GM21825 (cell line): ENCODE results near the gene TTC1.
"Not testable (repeated sequence)": the region's sequence is repeated elsewhere in the genome, so short reads cannot be mapped to it uniquely, and the experiment has no call there.

Experiments used
- ATAC-seq: cut with Tn5 transposase; IDR thresholded peaks from one replicate; pipeline ENCODE4 v1.9.1; 2021; ENCODE audit warnings: mild to moderate bottlenecking, moderate library complexity; ENCODE audit not compliant: unreplicated experiment

The TTC1 gene

GRCh38 chr5:160039810-160040470 is 31.0 kb downstream of the TTC1 start:
- no peak for ATAC-seq

- no peak for ATAC-seq
These were observed 31.5 kb downstream of the TTC1 start for GRCh38 chr5:160040471-160040835.

- ATAC-seq: no peak
These were observed 33.7 kb downstream of the TTC1 start for GRCh38 chr5:160042671-160043070.

- no peak for ATAC-seq
These were observed 35.5 kb downstream of the TTC1 start for GRCh38 chr5:160044391-160044804.

GRCh38 chr5:160044967-160045366 is 36.0 kb downstream of the TTC1 start:
- ATAC-seq: no peak

GRCh38 chr5:160047423-160047822 is 38.5 kb downstream of the TTC1 start:
- ATAC-seq: no peak

GRCh38 chr5:160048131-160048530 is 39.2 kb downstream of the TTC1 start:
- ATAC-seq: no peak

- no peak for ATAC-seq
These were observed 40.2 kb downstream of the TTC1 start for GRCh38 chr5:160049099-160049498.

GRCh38 chr5:160054047-160054446 is 45.1 kb downstream of the TTC1 start:
- no peak for ATAC-seq

GRCh38 chr5:160054831-160055230 is 45.9 kb downstream of the TTC1 start:
- ATAC-seq: no peak

- ATAC-seq: no peak
These were observed 48.3 kb downstream of the TTC1 start for GRCh38 chr5:160057256-160057655.

- ATAC-seq: no peak
These were observed 51.1 kb downstream of the TTC1 start for GRCh38 chr5:160060001-160060400.

GRCh38 chr5:160061770-160062169 is 52.8 kb downstream of the TTC1 start:
- no peak for ATAC-seq

- ATAC-seq: no peak
These were observed 55.5 kb downstream of the TTC1 start for GRCh38 chr5:160064417-160064810.

GRCh38 chr5:160064995-160065614 is 56.2 kb downstream of the TTC1 start:
- no peak for ATAC-seq

GRCh38 chr5:160069120-160069519 is 60.2 kb downstream of the TTC1 start:
- ATAC-seq: not testable (repeated sequence)

- no peak for ATAC-seq
These were observed 62.6 kb downstream of the TTC1 start for GRCh38 chr5:160071516-160071915.

GRCh38 chr5:160071916-160072315 is 63.0 kb downstream of the TTC1 start:
- ATAC-seq: no peak

- ATAC-seq: no peak
These were observed 66.1 kb downstream of the TTC1 start for GRCh38 chr5:160075073-160075472.

GRCh38 chr5:160076997-160077396 is 68.1 kb downstream of the TTC1 start:
- no peak for ATAC-seq

- no peak for ATAC-seq
These were observed 70.8 kb downstream of the TTC1 start for GRCh38 chr5:160079753-160080152.

GRCh38 chr5:160081495-160081894 is 72.6 kb downstream of the TTC1 start:
- no peak for ATAC-seq
